Lung (tissue), 12 donors: ENCODE results near the gene GARIN5A. TPM values are rescaled to one million over a fixed set of nuclear protein-coding genes. Genes with fewer than 3 reads are reported as not detected.

Source experiments
- ATAC-seq: fragments of 200-7000 bp; cut with Tn5 transposase; one replicate; pipeline ENCODE4 v1.9.1; 2020; ENCODE audit warnings: moderate number of reproducible peaks; ENCODE audit not compliant: insufficient read depth, low FRiP score
- DNase-seq, 3 donors: peaks; one replicate each; pipeline ENCODE4 v3.0.0-alpha.2; 2013 to 2017
- H3K27ac ChIP-seq, 2 donors: one replicate each; pipeline ENCODE4 v1.5.1; 2013; ENCODE audit warnings: mild to moderate bottlenecking in 2 of 2, moderate library complexity in 2 of 2, control low read depth in 1 of 2, inconsistent platforms in 1 of 2, low read depth in 1 of 2, low read length in 1 of 2
- H3K27me3 ChIP-seq, 3 donors: one replicate each; pipeline ENCODE4 v1.5.1; 2013; ENCODE audit warnings: low read length in 2 of 3; ENCODE audit not compliant: control insufficient read depth in 3 of 3, insufficient read depth in 3 of 3
- H3K36me3 ChIP-seq, 4 donors: one replicate each; pipeline ENCODE4 v1.5.1; 2013; ENCODE audit warnings: low read length in 4 of 4, mild to moderate bottlenecking in 1 of 4, moderate library complexity in 1 of 4; ENCODE audit not compliant: control insufficient read depth in 4 of 4, insufficient read depth in 4 of 4
- H3K4me1 ChIP-seq, 5 donors: one replicate each; pipeline ENCODE4 v1.5.1; 2013; ENCODE audit warnings: low read length in 5 of 5, mild to moderate bottlenecking in 2 of 5, moderate library complexity in 1 of 5; ENCODE audit not compliant: control insufficient read depth in 5 of 5, insufficient read depth in 5 of 5
- H3K4me3 ChIP-seq: one replicate; pipeline ENCODE4 v1.5.1; 2013; ENCODE audit warnings: mild to moderate bottlenecking, control low read depth, moderate library complexity
- H3K9ac ChIP-seq, 2 donors: one replicate each; pipeline ENCODE4 v1.5.1; 2013; ENCODE audit warnings: low read length in 2 of 2, control low read depth in 1 of 2; ENCODE audit not compliant: insufficient read depth in 1 of 2
- H3K9me3 ChIP-seq, 4 donors: one replicate each; pipeline ENCODE4 v1.5.1; 2013; ENCODE audit warnings: low read length in 3 of 4, mild to moderate bottlenecking in 1 of 4, moderate library complexity in 1 of 4; ENCODE audit not compliant: control insufficient read depth in 4 of 4, insufficient read depth in 3 of 4
- WGBS, 2 donors: extraction: QIAGEN DNeasy Blood & Tissue Kit; methylation state at CpG; one replicate each; pipeline ENCODE4 v1.1.7; 2013; 5-methylcytosine and 5-hydroxymethylcytosine counted together
- polyA plus RNA-seq, 2 donors: library from polyadenylated mRNA; stranded (reverse); fragments of 200-250 nt; gene quantifications; one replicate each; pipeline ENCODE4 v1.2.1, GENCODE V29; 2013
- total RNA-seq, 2 donors: library from RNA; depleted of rRNA in 1 of 2; stranded (reverse); fragments of >200 nt in 1 of 2; gene quantifications; one replicate each; pipeline ENCODE4 v1.2.1, GENCODE V29; 2014 to 2021
- TF ChIP-seq, protein P1 (sequence below): IDR thresholded peaks from 2 replicates; pipeline ENCODE4 v1.5.1; 2012; ENCODE audit warnings: mild to moderate bottlenecking; ENCODE audit errors: control extremely low read depth, extremely low read depth
- donor health status: control.
- donor health status: control.
- donor health status: Bipolar disorder and iron deficiency.
- donor health status: healthy.
- donor health status: DM: yes; HTN: yes; CAD: no.

Gene GARIN5A
- total and polyA plus RNA-seq, 4 donors: 1.7 to 5.0 (median 2.4) TPM

DNA sequence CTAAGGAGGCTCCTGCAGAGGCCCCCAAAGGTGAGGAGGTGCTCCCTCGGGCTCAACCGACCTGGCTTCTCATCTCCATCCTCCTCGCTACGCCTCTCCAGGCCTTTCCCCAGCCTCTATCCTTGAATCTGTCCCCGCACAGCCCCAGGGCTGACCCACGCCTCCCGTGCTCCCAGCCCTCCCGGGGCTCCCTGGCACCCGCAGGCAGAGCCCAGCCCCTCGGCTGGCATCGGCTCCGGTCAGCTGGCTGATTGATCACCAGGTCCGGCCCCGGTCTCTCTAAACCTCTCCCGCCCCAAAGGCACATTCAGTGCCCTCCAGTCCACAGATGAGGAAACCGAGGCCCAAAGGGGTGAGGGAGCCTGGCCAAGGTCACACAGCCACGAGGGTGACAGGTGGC, 41.4 kb downstream of the GARIN5A start:
- 84% methylated on average over 17 of the region's 17 CpGs for WGBS, 2 donors

DNA sequence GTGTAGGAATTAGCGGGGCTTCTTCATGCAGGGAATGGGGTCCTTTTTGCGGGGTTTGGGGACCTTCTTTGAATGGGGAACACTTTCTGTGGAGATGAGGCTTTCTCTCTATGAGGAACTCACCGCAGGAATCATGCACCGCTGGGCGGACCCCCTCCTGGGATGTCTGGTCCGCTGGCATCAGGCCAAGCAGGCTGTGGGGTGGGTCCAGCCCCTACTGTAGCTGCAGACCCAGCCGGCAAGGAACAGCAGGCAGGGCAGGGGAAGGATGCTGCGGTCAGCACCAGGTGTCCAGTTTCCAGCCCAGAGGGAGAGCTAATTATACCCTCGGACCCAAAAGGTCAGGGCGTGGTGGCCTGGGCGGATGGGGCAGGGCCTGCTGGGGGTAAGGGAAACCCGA, 42.1 kb downstream of the GARIN5A start:
- TF ChIP-seq, protein P1, sequence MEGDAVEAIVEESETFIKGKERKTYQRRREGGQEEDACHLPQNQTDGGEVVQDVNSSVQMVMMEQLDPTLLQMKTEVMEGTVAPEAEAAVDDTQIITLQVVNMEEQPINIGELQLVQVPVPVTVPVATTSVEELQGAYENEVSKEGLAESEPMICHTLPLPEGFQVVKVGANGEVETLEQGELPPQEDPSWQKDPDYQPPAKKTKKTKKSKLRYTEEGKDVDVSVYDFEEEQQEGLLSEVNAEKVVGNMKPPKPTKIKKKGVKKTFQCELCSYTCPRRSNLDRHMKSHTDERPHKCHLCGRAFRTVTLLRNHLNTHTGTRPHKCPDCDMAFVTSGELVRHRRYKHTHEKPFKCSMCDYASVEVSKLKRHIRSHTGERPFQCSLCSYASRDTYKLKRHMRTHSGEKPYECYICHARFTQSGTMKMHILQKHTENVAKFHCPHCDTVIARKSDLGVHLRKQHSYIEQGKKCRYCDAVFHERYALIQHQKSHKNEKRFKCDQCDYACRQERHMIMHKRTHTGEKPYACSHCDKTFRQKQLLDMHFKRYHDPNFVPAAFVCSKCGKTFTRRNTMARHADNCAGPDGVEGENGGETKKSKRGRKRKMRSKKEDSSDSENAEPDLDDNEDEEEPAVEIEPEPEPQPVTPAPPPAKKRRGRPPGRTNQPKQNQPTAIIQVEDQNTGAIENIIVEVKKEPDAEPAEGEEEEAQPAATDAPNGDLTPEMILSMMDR: no peak
- no peak overlapping the region for H3K4me3 ChIP-seq
- H3K9me3 ChIP-seq: no peaks in the 10 kb centered on the region
- peaks cover 0 to 5% (median 0%) of the 10 kb centered on the region in 3 donors for H3K27me3 ChIP-seq
- WGBS, 2 donors: 47 to 55% methylated on average over 12 of the region's 12 CpGs
- H3K4me1 ChIP-seq: peaks cover 0 to 16% (median 0%) of the 10 kb centered on the region in 5 donors
- DNase-seq (no peak), ATAC-seq (no peak)
- no peaks in the 10 kb centered on the region for H3K36me3 ChIP-seq
- H3K9ac ChIP-seq: no peak overlapping the region
- H3K27ac ChIP-seq: no peak overlapping the region

More for the DNA sequence above, 41.4 kb downstream of the GARIN5A start:
- H3K9me3 ChIP-seq: no peaks in the 10 kb centered on the region
- H3K9ac ChIP-seq: no peak overlapping the region
- DNase-seq: no peak
- no peak for ATAC-seq
- H3K4me1 ChIP-seq: peaks cover 0 to 16% (median 0%) of the 10 kb centered on the region in 5 donors
- no peak overlapping the region for H3K27ac ChIP-seq
- H3K27me3 ChIP-seq: peaks cover 0 to 4% (median 0%) of the 10 kb centered on the region in 3 donors
- H3K36me3 ChIP-seq: no peaks in the 10 kb centered on the region
- no peak overlapping the region for H3K4me3 ChIP-seq
- TF ChIP-seq, protein P1: no peak

- H3K4me3 ChIP-seq: no peak overlapping the region
- DNase-seq: no peak
- peaks cover 0 to 16% (median 0%) of the 10 kb centered on the region in 5 donors for H3K4me1 ChIP-seq
- no peak overlapping the region for H3K27ac ChIP-seq
- peaks cover 0 to 7% (median 0%) of the 10 kb centered on the region in 3 donors for H3K27me3 ChIP-seq
- TF ChIP-seq, protein P1: no peak
- H3K9ac ChIP-seq: no peak overlapping the region
- no peak for ATAC-seq
- no peaks in the 10 kb centered on the region for H3K9me3 ChIP-seq
- no peaks in the 10 kb centered on the region for H3K36me3 ChIP-seq
- 83 to 85% methylated on average over 19 of the region's 19 CpGs for WGBS, 2 donors
These were observed 43.2 kb downstream of the GARIN5A start for GRCh38 chr19:50433201-50434180.
